Stimulated activated naive CD4-positive, alpha-beta T cell treated with Interleukin-2 at 50 U/mL for 16 hours (primary cell): ENCODE measurements around the gene DYNC1I2.
"Not testable (repeated sequence)": the region's sequence is repeated elsewhere in the genome, so short reads cannot be mapped to it uniquely, and the experiment has no call there.

Experiments used
- DNase-seq: peaks from one replicate; lab custom pipeline; 2025; lab: John Stamatoyannopoulos, UW

DYNC1I2 gene

DNA sequence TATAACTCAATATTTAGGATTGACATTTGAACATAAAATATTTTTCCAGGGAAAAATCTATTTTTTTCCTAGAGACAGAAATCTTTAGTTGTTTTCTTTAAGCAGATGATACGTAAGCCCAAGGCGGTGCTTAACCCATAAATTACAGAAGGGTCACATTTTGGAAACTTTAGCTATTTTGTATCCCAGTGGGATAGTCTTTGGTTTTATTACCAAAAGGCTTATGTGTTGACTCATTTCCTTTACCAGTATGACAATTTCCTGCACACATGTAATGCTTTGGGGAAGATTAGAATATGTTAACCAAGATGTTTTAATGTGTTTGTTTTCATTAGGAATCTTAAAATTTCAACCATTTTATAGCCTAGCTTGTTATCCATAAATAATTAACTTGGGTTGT is 24.8 kb downstream of the DYNC1I2 start:
- DNase-seq = no peak

DNA sequence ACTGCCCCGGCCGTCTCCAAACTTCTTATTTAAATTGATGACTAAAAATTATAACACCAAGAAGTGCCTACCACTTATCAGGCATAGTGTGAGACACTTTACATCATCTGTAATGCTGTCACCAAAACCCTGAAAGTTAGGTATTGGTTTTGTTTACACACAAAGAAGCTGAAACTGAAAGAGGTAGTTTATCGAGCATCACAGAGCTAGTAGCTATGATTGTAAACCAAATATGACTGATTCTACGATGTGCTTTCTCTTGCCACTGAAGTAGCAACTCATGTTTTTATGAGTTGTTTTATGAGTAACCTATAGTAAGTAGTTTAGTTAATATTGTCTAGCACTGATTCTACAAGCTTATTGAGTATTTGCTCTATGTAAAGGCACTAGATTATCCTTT is 31.5 kb downstream of the DYNC1I2 start:
- no peak for DNase-seq

- DNase-seq = no peak
Measured at GRCh38 chr2:171719660-171720059, 32.4 kb downstream of the DYNC1I2 start.

- no peak for DNase-seq
Measured at GRCh38 chr2:171723716-171724683, 36.7 kb downstream of the DYNC1I2 start.

DNA sequence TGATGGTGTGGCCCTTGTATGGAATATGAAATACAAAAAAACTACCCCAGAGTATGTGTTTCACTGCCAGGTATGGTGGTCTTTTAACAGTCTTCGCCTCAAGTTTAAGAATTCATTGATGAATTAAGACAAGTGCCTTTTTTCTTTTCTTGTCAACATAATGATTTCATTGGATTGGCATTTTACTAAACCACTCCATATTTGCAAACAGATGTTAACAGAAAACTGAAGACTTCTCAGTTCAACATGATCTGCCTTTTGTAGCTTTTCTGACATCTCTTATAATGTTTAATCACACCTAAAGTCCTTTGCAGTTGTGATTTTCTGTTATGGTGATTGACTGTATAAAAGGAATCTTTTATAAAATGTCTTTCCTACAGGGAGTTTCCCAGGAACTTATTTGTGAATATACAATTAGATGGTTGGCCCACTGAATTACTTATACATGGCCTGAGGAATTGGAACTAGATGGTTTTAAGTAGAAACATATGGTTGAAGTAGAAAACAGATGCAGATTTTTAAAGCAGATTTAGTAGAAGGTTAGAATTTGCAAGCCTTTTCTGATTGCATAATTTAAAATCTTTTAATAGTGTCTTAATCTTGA is 39.7 kb downstream of the DYNC1I2 start:
- DNase-seq = no peak

- no peak for DNase-seq
Measured at GRCh38 chr2:171728989-171729951, 42.0 kb downstream of the DYNC1I2 start.

GRCh38 chr2:171729952-171730317 is 42.7 kb downstream of the DYNC1I2 start:
- no peak for DNase-seq

GRCh38 chr2:171735991-171736710 is 48.9 kb downstream of the DYNC1I2 start:
- DNase-seq = no peak

DNA sequence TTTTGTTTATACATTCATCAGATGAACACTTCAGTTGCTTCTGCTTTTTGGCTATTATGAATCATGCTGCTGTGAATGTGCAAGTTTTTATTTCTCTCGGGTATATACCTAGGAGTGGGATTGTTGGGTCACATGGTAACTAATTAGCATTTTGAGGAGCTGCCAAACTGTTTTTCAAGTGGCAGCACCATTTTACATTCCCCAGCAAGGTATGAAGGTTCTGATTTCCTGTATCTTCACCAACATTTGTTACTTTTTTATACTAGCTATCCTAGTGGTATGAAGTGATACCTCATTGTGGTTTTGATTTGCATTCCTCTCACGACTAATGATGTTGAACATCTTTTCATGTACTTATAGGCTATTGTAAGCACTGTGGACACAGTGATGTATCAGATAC is 53.9 kb downstream of the DYNC1I2 start:
- no peak for DNase-seq

DNA sequence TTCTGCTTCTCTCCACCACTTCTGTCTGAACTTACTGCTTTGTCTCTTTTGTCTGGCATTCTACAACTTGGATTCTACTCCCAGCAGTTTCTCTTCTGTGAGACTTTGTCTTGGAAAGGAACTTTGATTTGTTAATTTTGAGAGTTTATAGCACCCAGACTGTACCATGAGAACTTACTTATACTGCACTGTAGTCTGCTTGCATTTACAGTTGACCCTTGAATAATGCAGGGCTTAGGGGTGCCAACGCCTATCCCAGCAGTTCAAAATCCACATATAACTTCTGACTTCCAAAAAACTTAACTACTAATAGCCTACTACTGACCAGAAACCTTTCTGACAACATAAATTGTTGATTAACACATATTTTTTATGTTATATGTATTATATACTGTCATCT is 55.5 kb downstream of the DYNC1I2 start:
- DNase-seq = no peak

GRCh38 chr2:171745141-171745540 is 57.9 kb downstream of the DYNC1I2 start:
- DNase-seq = no peak

GRCh38 chr2:171745806-171746205 is 58.5 kb downstream of the DYNC1I2 start:
- DNase-seq = no peak

GRCh38 chr2:171747371-171747770 is 60.1 kb downstream of the DYNC1I2 start:
- DNase-seq = no peak

- no peak for DNase-seq
Measured at GRCh38 chr2:171754254-171754939, 67.1 kb downstream of the DYNC1I2 start.

DNA sequence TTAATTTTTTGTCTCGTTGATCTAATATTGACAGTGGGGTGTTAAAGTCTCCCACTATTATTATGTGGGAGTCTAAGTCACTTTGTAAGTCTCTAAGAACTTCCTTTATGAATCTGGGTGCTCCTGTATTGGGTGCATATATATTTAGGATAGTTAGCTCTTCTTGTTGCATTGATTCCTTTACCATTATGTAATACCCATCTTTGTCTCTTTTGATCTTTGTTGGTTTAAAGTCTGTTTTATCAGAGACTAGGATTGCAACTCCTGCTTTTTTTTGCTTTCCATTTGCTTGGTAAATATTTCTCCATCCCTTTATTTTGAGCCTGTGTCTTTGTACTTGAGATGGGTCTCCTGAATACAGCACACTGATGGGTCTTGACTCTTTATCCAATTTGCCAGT is 71.5 kb downstream of the DYNC1I2 start:
- DNase-seq = not testable (repeated sequence)

- not testable (repeated sequence) for DNase-seq
Measured at GRCh38 chr2:171761176-171761575, 73.9 kb downstream of the DYNC1I2 start.

DNA sequence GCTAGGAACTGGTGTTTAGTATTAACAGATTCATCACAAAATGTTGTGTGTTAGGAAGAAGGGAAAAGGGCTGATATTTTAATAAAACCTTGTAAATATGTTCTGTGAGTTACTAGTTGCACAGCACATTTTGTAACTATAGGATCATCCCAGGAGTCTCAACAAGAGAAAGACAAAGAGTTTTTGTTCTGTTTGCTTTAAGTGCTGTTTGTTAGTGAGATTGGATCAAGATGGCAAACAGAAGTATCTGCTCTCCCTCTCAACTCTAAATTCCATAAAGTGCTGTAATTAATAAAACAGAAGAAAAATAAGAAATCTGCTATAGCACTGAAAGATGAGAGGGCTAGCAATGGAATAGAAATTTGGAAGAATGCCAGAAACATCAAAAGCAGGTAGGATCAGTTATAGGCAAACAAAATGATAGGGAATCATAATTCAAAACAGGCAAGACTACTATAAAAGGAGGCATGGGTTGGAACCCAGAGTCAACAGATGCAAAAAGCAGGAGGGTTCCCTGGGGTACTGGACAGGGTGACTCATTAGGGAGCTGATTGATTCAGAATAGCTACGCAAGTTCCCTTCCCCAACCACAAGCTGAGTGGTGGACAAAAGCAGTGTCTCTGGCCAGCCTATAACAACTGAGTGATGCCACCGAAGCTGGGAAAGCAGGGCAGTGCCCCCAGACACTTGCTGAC is 75.8 kb downstream of the DYNC1I2 start:
- DNase-seq = no peak

- no peak for DNase-seq
Measured at GRCh38 chr2:171763602-171764001, 76.3 kb downstream of the DYNC1I2 start.

DNA sequence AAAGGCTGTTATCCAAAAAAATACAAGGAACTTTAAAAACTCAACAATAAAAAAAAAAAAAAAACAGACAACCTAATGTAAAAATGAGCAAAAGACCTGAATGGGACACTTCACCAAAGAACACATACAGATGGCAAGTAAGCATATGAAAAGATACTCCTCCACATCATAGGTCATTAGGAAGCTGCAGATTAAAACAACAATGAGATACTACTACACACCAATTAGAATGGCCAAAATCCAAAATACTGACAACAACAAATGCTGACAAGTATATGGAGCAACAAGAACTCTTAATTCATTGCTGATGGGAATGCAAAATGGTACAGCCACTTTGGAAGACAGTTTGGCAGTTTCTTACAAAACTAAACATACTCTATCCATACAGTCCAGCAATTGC is 84.2 kb downstream of the DYNC1I2 start:
- DNase-seq = no peak

- DNase-seq = no peak
Measured at GRCh38 chr2:171772373-171772772, 85.1 kb downstream of the DYNC1I2 start.
